GM19438 (cell line): ENCODE results near the gene SSR4.
"Not testable (repeated sequence)": the region's sequence is repeated elsewhere in the genome, so short reads cannot be mapped to it uniquely, and the experiment has no call there.

Experiments
- ATAC-seq: cut with Tn5 transposase; IDR thresholded peaks from one replicate; pipeline ENCODE4 v1.9.1; 2021; ENCODE audit warnings: low read depth; ENCODE audit not compliant: unreplicated experiment

SSR4 gene

DNA sequence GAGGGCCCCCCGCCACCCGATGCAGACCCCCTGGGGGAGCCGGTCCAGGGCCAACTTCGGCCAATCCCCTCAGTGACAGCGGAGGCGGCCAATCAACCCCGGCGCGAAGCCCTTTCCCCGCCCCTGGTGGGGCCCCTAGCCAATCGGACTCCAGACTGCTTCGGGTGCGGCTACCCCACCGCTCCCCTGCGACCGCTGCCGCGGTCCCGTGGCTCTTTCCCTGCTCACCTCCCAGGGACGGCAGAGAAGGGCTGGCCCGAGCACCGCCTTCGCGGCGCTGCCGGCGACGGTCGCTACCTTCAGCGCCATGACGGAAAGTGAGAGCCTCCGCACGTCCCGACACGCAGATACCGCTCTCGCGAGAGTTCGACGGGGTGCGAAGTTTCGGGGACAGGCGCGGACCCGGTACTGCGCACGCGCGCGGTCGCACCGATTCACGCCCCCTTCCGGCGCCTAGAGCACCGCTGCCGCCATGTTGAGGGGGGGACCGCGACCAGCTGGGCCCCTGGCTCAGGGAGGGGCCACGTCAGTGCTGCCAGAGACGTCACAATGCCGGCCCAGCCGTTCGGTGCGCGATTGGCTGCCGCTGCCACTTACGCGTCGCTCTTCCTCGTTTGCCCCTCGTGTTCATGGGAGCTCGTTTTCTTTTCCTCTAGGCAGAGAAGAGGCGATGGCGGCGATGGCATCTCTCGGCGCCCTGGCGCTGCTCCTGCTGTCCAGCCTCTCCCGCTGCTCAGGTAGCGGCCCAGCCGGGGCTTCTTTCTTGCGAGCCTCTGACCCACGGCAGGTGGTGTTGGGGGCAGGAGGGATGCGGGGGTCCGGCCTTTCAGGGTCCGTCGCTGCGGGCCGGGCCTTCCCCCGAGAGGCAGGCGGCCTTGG is at the start of gene SSR4, which contains the start of gene IDH3G:
Gene SSR4 (plus strand): TSS at position 651 of the 879 bp plus-strand sequence. CDS start 20 bp downstream, at position 671.
Gene IDH3G (minus strand): TSS at position 358 of the 879 bp plus-strand sequence. CDS start 49 bp downstream, at position 309.
- peak; percentile 86 for ATAC-seq

DNA sequence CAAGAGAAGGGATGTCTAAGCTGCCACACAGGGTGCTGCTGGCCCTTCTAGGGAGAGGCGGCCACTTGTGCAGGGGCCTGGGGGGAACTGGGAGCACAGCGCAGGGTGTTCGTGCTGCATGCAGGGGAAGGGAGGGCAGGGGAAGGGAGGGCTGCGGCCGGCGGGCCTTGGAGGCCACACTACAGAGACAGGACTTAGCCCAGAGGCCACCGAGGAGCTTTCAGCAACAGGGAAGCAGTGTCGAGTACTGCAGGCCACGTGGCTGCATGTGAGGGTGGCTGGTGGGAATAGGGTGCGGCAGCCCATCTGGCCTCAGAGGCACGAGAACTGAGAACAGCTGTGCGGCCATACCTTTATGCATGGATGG is 49.4 kb upstream of the SSR4 start:
- ATAC-seq, result not testable (repeated sequence)

DNA sequence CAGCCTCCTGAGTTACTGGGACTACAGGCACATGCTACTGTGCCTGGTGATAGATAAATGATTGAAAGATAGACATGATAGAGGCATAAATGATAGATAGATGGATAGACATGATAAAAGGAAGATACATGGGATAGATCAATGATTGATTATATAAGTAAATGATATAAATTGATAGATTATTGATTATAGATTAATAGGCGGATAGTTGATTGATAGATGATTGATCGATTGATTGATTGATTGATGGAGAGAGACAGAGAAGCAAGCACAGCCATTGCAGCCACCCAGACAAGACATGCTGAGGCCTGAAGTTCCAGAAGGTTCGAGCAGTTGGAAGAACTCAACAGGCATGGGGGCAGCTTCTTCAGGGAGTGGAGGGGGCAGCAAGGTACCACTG is 48.1 kb upstream of the SSR4 start:
- no peak for ATAC-seq

DNA sequence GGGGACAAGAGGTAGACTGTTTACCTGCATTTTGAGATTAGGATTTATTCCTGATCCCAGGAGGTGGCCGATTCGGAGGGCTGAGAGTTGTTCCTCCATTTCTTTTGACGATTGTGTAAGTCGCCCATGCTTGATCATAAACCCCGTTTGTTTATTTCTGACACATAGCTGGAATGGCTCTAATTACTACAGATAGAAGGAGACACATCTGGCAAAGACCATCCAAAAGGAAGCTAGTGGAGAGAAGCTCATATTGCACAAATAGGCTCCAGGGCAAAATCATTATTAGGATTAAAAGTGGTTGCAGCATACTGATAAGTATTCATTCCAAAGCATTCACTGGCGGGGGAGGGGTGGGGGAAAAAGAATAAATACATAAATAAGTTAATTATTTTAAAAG is 47.5 kb upstream of the SSR4 start:
- not testable (repeated sequence) for ATAC-seq

DNA sequence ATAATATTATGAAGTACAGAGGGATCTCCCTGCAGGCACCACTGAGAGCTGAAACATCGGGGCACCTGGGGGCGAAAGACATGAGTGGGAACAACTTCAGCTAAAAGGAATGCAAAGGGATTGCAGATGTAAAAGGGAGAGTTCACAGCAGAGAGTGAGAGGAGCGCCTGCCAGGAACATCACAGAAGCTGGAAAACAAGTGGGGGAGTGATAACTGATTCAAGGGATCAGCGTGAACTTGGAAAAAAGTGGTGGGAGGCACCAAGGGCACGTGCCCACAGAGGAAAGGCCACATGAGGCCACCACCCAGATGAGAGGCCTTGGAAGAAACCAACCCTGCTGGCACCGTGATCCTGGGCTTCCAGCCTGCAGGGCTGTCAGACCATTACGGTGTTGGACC is 45.5 kb upstream of the SSR4 start:
- not testable (repeated sequence) for ATAC-seq

DNA sequence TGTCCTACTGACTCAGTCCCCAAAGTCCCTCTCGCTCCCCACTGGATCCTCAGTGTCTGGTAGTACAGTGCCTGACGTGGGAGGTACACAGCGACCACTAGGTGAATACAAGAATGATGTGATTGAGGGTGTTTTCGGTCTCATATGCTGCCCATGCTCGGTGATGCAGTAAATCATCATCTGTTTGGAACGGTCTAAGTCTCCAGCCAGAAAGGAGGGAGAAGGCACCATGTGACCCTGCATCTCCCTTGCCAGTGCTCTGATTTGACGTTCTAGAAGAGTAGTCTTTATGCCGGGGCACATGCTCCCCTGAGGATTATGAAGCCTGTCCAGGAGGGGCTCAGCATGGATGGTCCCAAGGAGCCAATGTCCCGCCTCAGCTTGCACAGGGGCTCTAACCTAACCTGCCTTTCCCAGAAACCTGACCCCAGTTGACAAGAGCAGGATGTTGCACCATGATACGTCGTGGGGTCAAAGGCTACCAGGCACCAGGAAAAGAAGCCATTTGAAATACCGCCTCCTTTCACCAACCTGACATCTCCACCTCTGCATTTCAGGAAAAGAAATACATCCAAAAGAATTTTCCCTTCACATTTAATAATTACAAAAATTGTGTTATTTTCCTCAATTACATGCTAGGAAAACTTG is 44.2 kb upstream of the SSR4 start:
- no peak for ATAC-seq

DNA sequence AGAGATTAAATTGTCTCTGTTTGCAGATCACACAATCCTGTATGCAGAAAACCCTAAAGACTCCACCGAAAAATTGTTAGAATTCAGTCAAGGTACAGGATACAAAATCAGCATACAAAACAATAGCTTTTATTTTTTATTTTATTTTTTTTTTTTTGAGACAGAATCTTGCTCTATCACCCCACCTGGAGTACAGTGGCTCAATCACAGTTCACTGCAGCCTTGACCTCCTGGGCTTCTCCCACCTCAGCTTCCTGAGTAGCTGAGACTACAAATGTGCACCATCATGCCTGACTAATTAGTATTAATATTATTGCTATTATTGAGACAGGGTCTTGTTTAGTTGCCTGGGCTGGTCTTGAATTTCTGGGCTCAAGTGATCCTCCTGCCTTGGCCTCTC is 39.3 kb upstream of the SSR4 start:
- no peak for ATAC-seq

DNA sequence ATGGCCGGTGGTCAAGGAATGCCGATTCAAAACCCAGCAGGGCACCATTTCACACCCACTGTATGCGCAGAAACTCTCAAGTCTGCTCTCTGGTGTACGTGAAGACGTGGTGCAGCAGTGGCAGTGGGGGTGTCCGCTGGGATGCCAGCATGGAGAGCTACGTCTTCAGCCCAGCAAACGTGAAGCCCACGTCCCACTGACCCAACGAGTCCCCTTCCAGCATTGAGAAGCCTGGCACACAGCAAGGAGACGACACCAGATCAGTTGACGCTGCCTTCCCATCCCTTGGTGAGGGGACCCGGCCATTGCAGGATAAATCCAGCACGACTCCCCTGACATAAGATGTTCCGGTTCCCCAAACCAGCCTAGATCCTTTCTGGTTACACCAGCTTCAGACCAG is 32.6 kb upstream of the SSR4 start:
- no peak for ATAC-seq

DNA sequence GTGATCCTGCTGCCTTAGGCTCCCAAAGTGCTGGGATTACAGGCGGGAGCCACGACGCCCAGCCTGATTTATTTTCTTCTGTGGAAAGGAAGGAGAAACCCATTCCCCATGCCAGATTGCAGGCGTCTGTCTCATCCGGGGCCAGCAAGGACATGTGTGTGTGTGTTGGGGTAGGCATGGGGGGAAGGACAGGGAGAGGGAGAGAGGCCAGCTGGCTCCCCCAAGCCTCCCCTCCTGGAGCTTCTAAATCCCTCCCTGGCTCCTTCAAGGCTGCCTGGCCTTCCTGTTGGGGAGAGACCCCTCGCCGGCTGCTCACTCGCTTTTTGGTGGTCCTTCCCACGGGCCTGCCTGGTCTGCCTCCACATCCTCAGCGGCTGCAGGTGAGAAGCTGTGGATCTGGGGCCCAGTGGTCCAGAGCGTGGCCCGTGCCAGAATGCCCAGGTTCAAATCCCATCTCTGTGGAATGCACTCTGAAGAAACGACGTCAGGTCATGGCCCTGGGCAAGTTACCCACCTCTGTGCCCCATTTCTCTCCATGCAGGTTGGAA is 31.8 kb upstream of the SSR4 start:
- no peak for ATAC-seq

DNA sequence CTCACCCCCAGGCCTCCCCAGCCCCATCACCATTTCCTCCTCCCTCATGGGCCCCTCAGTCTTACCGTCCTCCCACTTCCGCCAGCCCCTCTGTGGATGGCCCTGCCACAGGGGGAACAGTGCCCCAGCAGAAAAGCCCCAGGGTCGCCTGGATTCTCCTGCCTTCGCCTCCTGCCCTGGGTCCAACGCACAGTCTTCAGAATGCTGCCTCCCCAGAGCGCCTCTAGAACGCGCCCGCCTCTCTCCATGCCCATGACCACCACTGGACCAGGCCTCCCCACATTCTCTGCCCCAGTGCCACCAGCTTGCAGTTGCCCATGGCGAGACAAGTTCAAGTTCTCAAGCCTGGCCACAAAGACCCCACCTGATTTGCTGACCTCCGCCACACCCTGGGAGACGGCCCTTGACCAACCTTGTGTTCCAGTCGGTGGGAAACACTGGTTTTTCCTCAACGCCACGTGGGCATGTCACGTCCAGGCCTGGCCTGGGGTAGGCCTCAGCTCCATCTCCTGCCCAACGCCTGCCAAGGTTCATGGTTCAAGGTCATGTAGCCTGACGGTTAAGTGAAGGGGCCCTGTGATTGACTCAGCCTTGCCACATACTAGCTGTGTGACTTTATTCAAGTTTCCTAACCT is 31.1 kb upstream of the SSR4 start:
- ATAC-seq, result no peak

DNA sequence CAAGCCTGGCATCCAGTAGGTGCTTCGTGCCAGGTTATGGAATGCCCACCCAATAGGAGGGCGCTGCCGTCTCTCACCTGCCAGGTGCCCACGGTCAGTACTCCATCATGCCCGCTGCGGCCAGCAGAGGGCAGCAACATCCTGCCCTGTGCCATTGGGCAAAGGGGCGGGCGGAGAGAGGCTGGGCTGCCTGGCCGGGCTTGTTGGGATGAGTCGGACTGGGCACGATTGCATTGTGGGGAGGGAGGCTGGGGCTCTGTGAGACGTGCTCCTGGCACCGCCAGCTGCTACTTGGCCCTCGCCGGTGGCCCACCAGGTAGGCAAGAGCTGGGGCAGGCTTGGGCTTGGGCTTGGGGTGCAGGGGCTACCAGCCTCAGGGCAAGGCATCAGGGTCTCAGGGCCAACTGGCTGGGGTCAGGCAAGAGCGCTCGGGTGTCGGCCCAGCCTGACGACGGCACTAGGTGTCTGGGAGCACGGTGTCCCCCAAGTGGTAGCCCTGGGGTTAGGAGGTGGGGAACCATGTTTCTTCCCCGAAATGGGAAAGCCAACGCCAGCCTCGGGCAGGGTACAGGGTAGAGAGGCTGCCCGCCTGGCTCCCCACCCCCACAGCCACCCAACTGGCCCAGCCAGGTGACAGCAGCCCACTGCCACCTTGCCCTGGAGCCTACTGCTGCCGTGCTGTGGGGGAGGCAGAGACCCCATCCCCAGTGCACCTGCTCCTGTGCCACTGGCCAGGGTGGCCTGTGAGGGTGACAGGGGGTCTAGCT is 30.3 kb upstream of the SSR4 start, which contains the start of gene PLXNB3:
Gene PLXNB3 (plus strand): TSS at position 261 of the 767 bp plus-strand sequence. CDS start 1,287 bp downstream, outside the sequence.
- ATAC-seq, result no peak

DNA sequence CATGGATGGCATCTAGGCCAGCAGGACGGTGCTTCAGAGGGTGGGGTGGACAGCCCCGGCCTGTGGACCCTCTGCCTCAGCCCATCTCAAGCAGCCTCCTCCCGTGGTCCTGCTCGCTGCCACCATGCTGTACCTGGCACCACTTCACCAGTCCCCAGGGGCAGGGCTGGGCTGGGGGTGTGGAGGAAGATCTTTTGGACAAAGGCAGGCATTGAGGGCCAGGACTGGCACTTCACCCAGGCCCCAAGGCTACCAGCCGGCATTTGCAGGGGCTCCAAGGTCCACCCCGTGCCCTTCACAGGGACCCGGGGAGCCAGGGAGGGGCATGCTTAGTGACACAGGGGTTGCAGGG is 29.7 kb upstream of the SSR4 start:
- ATAC-seq, result no peak

DNA sequence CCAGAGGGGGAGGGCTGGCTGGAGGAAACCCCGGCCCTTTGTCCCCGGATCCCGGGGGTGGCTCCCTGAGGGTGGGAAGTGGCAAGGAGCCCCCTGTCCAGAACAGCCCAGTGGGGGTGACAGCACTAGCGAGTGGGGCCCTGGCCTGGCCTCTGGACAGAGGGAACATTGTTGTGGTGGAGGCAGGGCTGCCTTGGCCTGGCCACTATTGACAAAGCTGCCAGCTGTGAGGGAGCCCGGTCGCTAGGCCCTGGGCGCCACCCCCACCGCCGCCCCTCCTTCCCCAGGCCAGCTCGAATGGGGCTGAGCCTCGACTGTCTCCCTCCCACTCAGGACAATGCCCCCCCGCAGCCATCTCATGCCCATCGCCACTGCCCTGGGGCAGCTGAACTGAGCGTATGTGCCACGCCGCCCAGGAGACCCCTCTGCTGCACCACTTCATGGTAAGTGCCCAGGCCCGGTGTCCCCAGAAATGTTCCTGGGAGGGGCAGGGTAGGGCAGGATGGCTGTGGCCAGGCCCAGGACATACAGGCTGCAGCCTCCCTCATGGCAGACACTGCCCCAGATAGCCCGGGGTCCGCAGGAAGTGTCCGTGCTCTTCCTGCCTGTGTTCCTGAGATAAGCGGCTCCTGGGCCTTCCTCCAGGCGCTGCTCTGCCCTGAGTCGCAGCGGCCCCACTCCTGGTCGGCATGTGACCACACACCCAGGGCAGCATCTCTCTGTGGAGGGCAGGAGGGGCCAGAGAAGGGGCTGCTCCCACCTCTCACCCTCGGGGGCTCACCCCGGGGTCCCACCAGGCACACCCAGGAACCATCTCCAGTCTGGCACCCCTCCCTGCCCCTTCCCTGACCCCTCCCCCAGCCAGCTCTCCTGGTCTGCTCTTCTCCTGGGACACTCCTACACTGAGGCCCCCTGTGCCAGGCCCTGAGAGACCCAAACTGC is 29.1 kb upstream of the SSR4 start:
- no peak for ATAC-seq

DNA sequence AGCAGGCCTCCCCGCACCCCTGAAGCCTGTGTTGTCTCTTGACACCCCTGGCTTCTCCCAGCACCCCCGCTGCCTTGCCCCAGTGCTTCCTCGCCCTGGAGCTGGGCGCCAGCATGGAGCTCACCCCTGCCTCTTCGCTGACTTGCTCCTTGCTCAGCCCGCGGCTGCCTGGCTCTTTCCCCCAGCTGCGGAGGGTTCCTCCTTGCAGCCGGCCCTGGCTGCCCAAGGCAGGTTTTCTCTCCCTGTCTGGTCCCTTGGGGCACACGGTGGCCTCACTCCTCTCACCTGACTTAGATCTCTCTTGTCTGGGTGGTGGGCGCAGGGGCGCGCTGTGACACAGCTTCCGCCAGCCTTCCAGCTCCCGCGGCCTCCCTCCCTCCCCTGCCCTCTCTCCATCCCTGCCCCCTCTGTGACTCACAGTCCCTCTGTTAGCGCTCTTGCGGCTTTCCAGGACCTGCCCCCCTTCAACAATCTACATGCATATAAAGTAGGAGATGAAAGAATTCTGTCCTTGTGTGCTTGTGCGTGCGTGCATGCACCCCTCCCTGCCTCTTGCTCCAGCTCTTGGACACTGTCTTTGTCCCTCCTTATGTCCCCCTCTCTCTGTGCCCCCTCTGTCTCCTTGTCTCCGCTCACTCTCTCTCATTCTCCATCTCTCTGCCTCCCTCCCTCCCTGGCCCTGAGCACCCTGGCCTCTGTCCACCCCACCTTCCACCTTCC is 28.2 kb upstream of the SSR4 start:
- no peak for ATAC-seq

DNA sequence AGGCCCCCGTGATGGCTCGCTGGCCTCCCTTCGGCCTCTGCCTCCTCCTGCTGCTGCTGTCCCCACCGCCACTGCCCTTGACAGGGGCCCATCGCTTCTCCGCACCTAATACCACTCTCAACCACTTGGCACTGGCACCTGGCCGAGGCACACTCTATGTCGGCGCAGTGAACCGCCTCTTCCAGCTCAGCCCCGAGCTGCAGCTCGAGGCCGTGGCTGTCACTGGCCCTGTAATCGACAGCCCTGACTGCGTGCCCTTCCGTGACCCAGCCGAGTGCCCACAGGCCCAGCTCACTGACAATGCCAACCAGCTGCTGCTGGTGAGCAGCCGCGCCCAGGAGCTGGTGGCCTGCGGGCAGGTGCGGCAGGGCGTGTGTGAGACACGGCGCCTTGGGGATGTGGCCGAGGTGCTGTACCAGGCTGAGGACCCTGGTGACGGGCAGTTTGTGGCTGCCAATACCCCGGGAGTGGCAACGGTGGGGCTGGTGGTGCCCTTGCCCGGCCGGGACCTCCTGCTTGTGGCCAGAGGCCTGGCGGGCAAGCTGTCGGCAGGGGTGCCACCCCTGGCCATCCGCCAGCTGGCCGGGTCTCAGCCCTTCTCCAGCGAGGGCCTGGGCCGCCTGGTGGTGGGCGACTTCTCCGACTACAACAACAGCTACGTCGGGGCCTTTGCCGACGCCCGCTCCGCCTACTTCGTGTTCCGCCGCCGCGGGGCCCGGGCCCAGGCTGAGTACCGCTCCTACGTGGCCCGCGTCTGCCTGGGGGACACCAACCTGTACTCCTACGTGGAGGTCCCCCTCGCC is 27.4 kb upstream of the SSR4 start:
- no peak for ATAC-seq

DNA sequence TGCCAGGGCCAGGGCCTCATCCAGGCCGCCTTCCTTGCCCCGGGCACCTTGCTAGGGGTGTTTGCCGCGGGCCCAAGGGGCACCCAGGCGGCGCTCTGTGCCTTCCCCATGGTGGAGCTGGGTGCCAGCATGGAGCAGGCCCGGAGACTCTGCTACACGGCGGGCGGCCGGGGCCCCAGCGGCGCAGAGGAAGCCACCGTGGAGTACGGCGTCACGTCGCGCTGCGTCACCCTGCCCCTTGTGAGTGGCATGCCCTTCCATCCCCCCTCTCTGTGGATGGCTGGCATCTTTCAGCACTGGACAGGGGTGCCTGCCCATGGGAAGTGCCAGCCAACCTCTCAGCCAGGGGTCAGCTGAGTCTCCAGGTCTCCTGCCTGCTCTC is 26.8 kb upstream of the SSR4 start:
- ATAC-seq, result no peak

DNA sequence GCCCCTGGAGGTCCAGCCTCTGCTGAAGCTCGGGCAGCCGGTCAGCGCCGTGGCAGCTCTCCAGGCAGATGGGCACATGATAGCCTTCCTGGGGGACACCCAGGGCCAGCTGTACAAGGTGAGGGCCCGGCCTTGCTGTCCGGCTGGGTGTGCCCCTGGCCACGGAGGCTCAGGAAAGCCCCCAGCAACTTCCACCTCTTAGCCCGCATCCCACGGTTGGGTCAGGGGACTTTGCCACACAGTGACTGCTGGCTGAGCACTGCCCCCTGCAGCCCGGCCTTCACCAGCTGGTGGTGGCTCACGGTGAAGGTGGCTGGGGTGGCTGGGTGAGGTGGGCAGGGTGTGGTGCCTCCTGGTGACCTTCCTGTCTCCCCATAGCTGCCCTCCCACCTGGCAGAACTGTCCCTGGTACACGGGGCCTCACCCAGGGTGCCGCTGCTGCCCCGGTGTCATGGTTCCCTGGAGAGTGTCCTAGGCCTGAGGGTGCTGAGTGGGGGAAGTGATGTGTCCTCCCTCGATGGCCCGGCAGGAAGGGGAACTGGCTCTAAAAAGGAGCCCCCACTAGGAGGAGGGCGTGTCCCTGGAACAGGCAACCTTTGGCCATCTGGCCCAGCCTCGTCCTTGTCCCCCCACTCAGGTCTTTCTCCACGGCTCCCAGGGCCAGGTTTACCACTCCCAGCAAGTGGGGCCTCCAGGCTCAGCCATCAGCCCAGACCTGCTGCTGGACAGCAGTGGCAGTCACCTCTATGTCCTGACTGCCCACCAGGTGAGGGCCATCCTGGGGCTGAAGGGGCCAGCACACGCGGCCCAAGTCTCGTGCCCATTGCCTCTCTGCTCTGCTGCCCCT is 25.9 kb upstream of the SSR4 start:
- ATAC-seq, result no peak
